CD14-positive monocyte (primary cell): ENCODE results near the gene MSMO1. TPM values are rescaled to one million over a fixed set of nuclear protein-coding genes. Genes with fewer than 3 reads are reported as not detected.

Source experiments
- DNase-seq, 3 donors: peaks; one replicate each; pipeline ENCODE4 v3.0.0-alpha.2; 2011 to 2022
- H2AFZ ChIP-seq: 2 replicates; pipeline ENCODE4 v1.6.0; 2012; ENCODE audit warnings: mild to moderate bottlenecking, low read depth, low read length, inconsistent platforms; ENCODE audit not compliant: insufficient read depth, poor library complexity, severe bottlenecking
- H3K27ac ChIP-seq, 2 donors: 1 replicate in 1 of 2; 2 replicates in 1 of 2; pipeline ENCODE4 v1.5.1; 2012 to 2013; ENCODE audit warnings: low read length in 2 of 2, control low read depth in 1 of 2, inconsistent platforms in 1 of 2, low read depth in 1 of 2, mild to moderate bottlenecking in 1 of 2
- H3K27me3 ChIP-seq, 2 donors: one replicate each; pipeline versions ENCODE4 v1.6.0 to v1.6.1; 2011 to 2013; ENCODE audit warnings: low read length in 2 of 2; ENCODE audit not compliant: control insufficient read depth in 2 of 2, insufficient read depth in 2 of 2
- H3K36me3 ChIP-seq, 2 donors: replicated peaks in 1 of 2; 1 replicate in 1 of 2; 2 replicates in 1 of 2; pipeline versions ENCODE4 v1.5.1 to v1.6.1; 2012 to 2013; ENCODE audit warnings: low read length in 2 of 2, control low read depth in 1 of 2, inconsistent platforms in 1 of 2, mild to moderate bottlenecking in 1 of 2; ENCODE audit not compliant: insufficient read depth in 2 of 2, control insufficient read depth in 1 of 2
- H3K4me1 ChIP-seq, 2 donors: 1 replicate in 1 of 2; 2 replicates in 1 of 2; pipeline versions ENCODE4 v1.5.1 to v1.6.1; 2012 to 2013; ENCODE audit warnings: low read length in 2 of 2, control low read depth in 1 of 2, inconsistent platforms in 1 of 2, mild to moderate bottlenecking in 1 of 2, moderate library complexity in 1 of 2; ENCODE audit not compliant: insufficient read depth in 2 of 2, control insufficient read depth in 1 of 2
- H3K4me2 ChIP-seq: replicated peaks from 2 replicates; pipeline ENCODE3; 2012; ENCODE audit warnings: low read length, moderate library complexity, mild to moderate bottlenecking; ENCODE audit not compliant: poor library complexity, severe bottlenecking; ENCODE audit errors: extremely low read depth
- H3K4me3 ChIP-seq, 3 experiments: fragments of 200-600 bp in 1 of 3; sonication (generic) in 1 of 3; replicated peaks in 1 of 3; 1 replicate in 2 of 3; 2 replicates in 1 of 3; pipeline ENCODE4 v1.5.1; 2011 to 2013; ENCODE audit warnings: low read length in 3 of 3, mild to moderate bottlenecking in 3 of 3, control low read depth in 2 of 3, low read depth in 2 of 3, inconsistent platforms in 1 of 3, moderate library complexity in 1 of 3
- H3K79me2 ChIP-seq: 2 replicates; pipeline ENCODE4 v1.6.0; 2012; ENCODE audit warnings: mild to moderate bottlenecking, control low read depth, inconsistent platforms, low read length, moderate library complexity; ENCODE audit not compliant: insufficient read depth
- H3K9ac ChIP-seq: 2 replicates; pipeline ENCODE4 v1.6.0; 2017; ENCODE audit warnings: low read length, mild to moderate bottlenecking; ENCODE audit not compliant: insufficient read depth, poor library complexity, severe bottlenecking
- H3K9me3 ChIP-seq, 2 donors: replicated peaks in 1 of 2; 1 replicate in 1 of 2; 2 replicates in 1 of 2; pipeline versions ENCODE4 v1.5.1 to v1.6.1; 2012 to 2013; ENCODE audit warnings: low read length in 2 of 2, control low read depth in 1 of 2; ENCODE audit not compliant: control insufficient read depth in 1 of 2, insufficient read depth in 1 of 2
- H4K20me1 ChIP-seq: 2 replicates; pipeline ENCODE4 v1.6.0; 2012; ENCODE audit warnings: mild to moderate bottlenecking, low read length, control low read depth, moderate library complexity; ENCODE audit not compliant: insufficient read depth
- H3K27ac Mint-ChIP-seq, 7 donors: one replicate each; pipeline ENCODE4 v1.8.0; 2020; ENCODE audit warnings: mild to moderate bottlenecking in 7 of 7, mixed read lengths in 7 of 7, moderate library complexity in 6 of 7, inconsistent platforms in 2 of 7
- H3K27me3 Mint-ChIP-seq, 3 donors: one replicate each; pipeline ENCODE4 v1.8.0; 2021 to 2022; ENCODE audit warnings: low read depth in 3 of 3, mild to moderate bottlenecking in 3 of 3, mixed read lengths in 3 of 3, moderate library complexity in 3 of 3, inconsistent platforms in 1 of 3
- H3K36me3 Mint-ChIP-seq, 2 donors: one replicate each; pipeline ENCODE4 v1.8.0; 2020; ENCODE audit warnings: mixed read lengths in 2 of 2, inconsistent platforms in 1 of 2, mild to moderate bottlenecking in 1 of 2
- H3K4me1 Mint-ChIP-seq: one replicate; pipeline ENCODE4 v1.8.0; 2020; ENCODE audit warnings: mild to moderate bottlenecking, mixed read lengths
- H3K4me3 Mint-ChIP-seq, 2 donors: one replicate each; pipeline ENCODE4 v1.8.0; 2020; ENCODE audit warnings: mild to moderate bottlenecking in 2 of 2, mixed read lengths in 2 of 2, moderate library complexity in 1 of 2
- H3K9me3 Mint-ChIP-seq, 7 donors: one replicate each; pipeline ENCODE4 v1.8.0; 2020 to 2022; ENCODE audit warnings: mixed read lengths in 7 of 7, mild to moderate bottlenecking in 6 of 7, moderate library complexity in 6 of 7, inconsistent platforms in 2 of 7
- WGBS: methylation state at CpG from one replicate; pipeline ENCODE4 v1.1.5; 2013; ENCODE audit warnings: missing lambda C conversion rate; ENCODE audit not compliant: insufficient coverage; 5-methylcytosine and 5-hydroxymethylcytosine counted together
- intact Hi-C, 2 donors: fragments of 100-400 bp; cut with micrococcal nuclease; formaldehyde crosslinking; loops; one replicate each; pipeline versions ENCODE4 v1.15.0 to v1.15.1; 2023
- polyA plus RNA-seq, 3 donors: library from polyadenylated mRNA; depleted of rRNA in 1 of 3; unstranded in 2 of 3; stranded (reverse) in 1 of 3; fragments of 300-500 nt in 2 of 3; fragments of >200 nt in 1 of 3; fragmentation: Illumina TruSeq in 2 of 3; gene quantifications; 1 replicate in 2 of 3; 2 replicates in 1 of 3; pipeline ENCODE4 v1.2.3, GENCODE V29; 2012 to 2021
- TF ChIP-seq, protein P1 (sequence below): fragments of 200-600 bp; IDR thresholded peaks from one replicate; pipeline ENCODE4 v1.8.0; 2022; ENCODE audit warnings: antibody characterized with exemption, mild to moderate bottlenecking

The MSMO1 gene
- polyA plus RNA-seq, 3 donors: 3.1 to 7.6 (median 6.0) TPM

DNA sequence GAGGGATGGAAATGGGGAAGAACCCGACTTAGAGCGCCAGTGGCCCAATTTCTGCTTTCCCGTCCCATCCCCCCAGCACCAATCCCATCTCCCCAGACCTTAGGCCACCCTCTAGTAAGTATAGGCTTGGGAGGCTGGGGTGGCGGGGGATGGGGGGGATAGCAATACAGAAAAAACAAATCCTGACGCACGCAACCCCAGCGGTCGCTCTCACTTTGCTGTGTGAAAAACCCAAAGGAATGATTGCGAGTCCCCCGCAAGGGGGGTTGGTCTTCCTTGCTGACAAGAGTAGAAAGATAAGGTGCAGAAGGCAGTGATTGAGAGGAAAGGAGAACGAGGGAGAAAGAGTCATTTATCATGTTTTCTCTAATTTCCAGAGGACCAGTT lies 52.2 kb downstream of the MSMO1 start:
- Histone ChIP-seq H2AFZ (no peak overlapping the region), H3K4me3 (peak overlapping the region in 1 of 3 experiments; percentile 71), H3K27ac (no peak overlapping the region), H3K9ac (no peak overlapping the region), H3K9me3 (no peaks in the 10 kb centered on the region), H3K27me3 (peaks cover 43 to 76% of the 10 kb centered on the region in 2 donors), H3K36me3 (no peaks in the 10 kb centered on the region), H3K4me1 (peaks cover 8 to 12% of the 10 kb centered on the region in 2 donors), H3K4me2 (peak overlapping the region; percentile 83), H3K79me2 (no peaks in the 10 kb centered on the region), H4K20me1 (no peaks in the 10 kb centered on the region)
- no peak for DNase-seq
- no peak overlapping the region for H3K27ac Mint-ChIP-seq
- TF ChIP-seq, protein P1, sequence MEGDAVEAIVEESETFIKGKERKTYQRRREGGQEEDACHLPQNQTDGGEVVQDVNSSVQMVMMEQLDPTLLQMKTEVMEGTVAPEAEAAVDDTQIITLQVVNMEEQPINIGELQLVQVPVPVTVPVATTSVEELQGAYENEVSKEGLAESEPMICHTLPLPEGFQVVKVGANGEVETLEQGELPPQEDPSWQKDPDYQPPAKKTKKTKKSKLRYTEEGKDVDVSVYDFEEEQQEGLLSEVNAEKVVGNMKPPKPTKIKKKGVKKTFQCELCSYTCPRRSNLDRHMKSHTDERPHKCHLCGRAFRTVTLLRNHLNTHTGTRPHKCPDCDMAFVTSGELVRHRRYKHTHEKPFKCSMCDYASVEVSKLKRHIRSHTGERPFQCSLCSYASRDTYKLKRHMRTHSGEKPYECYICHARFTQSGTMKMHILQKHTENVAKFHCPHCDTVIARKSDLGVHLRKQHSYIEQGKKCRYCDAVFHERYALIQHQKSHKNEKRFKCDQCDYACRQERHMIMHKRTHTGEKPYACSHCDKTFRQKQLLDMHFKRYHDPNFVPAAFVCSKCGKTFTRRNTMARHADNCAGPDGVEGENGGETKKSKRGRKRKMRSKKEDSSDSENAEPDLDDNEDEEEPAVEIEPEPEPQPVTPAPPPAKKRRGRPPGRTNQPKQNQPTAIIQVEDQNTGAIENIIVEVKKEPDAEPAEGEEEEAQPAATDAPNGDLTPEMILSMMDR: no peak
- 86% methylated on average over 7 of the region's 11 CpGs for WGBS
- H3K36me3 Mint-ChIP-seq: peaks cover 0 to 4% of the 10 kb centered on the region in 2 donors
- H3K4me1 Mint-ChIP-seq: peaks cover 10% of the 10 kb centered on the region
- H3K4me3 Mint-ChIP-seq: peak overlapping the region; percentile 62 to 88
- intact Hi-C loops: no loop called here
- H3K27me3 Mint-ChIP-seq: peaks cover 32 to 63% (median 40%) of the 10 kb centered on the region in 3 donors
- peaks cover 0 to 7% (median 4%) of the 10 kb centered on the region in 7 donors for H3K9me3 Mint-ChIP-seq

DNA sequence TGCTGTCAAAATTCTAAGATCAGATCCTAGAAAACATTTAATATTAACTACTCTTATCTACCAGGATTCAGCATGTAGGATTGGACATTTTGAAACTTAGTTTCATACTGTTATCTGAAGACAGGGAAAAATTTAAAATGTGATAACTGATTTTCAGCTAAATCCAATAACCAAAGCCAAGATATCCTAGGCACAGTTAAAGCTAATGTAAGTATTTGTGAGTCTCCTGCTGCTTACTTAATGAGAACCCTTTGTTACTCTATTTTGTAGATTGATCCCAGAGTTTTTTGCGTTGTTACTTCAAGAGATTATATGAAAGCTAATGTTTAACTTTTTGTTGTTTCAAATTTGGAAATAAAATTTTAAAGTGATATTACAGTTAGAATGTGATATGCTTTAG lies 53.3 kb downstream of the MSMO1 start:
- H3K36me3 Mint-ChIP-seq: peaks cover 0 to 4% of the 10 kb centered on the region in 2 donors
- Histone ChIP-seq H3K4me3 (no peak overlapping the region), H3K36me3 (no peaks in the 10 kb centered on the region), H3K27ac (no peak overlapping the region), H3K27me3 (peaks cover 38 to 73% of the 10 kb centered on the region in 2 donors), H3K79me2 (no peaks in the 10 kb centered on the region), H3K9ac (no peak overlapping the region), H4K20me1 (no peaks in the 10 kb centered on the region), H2AFZ (no peak overlapping the region), H3K9me3 (no peaks in the 10 kb centered on the region), H3K4me2 (no peak overlapping the region), H3K4me1 (peaks cover 8 to 12% of the 10 kb centered on the region in 2 donors)
- peaks cover 29 to 57% (median 42%) of the 10 kb centered on the region in 3 donors for H3K27me3 Mint-ChIP-seq
- H3K4me1 Mint-ChIP-seq: peaks cover 10% of the 10 kb centered on the region
- H3K9me3 Mint-ChIP-seq: peaks cover 0 to 4% (median 0%) of the 10 kb centered on the region in 7 donors
- no peak for DNase-seq
- no peak overlapping the region for H3K4me3 Mint-ChIP-seq
- TF ChIP-seq, protein P1: no peak
- intact Hi-C loops: no loop called here
- no peak overlapping the region for H3K27ac Mint-ChIP-seq
- WGBS: 100% methylated on average over 1 of the region's 1 CpG
